ENCODE results near the gene MED13L.

Gene MED13L

GRCh38 chr12:116210762-116211161, 66.7 kb downstream of the MED13L start:
- no peak for DNase-seq (ENCODE audit: low read depth in 2 of 2)

GRCh38 chr12:116210131-116210530, 67.4 kb downstream of the MED13L start:
- DNase-seq (ENCODE audit: low read depth in 2 of 2), result no peak

- no peak for DNase-seq (ENCODE audit: low read depth in 2 of 2)
Observed at GRCh38 chr12:116209503-116209902, 68.0 kb downstream of the MED13L start.

- no peak for DNase-seq (ENCODE audit: low read depth in 2 of 2)
Observed at GRCh38 chr12:116207274-116207673, 70.2 kb downstream of the MED13L start.

- DNase-seq (ENCODE audit: low read depth in 2 of 2), result no peak
Observed at GRCh38 chr12:116206828-116207227, 70.7 kb downstream of the MED13L start.

GRCh38 chr12:116204785-116205184, 72.7 kb downstream of the MED13L start:
- no peak for DNase-seq (ENCODE audit: low read depth in 2 of 2)

GRCh38 chr12:116204169-116204568, 73.3 kb downstream of the MED13L start:
- DNase-seq (ENCODE audit: low read depth in 2 of 2), result no peak

- DNase-seq (ENCODE audit: low read depth in 2 of 2), result no peak
Observed at GRCh38 chr12:116202940-116203339, 74.6 kb downstream of the MED13L start.

GRCh38 chr12:116202433-116202832, 75.1 kb downstream of the MED13L start:
- DNase-seq (ENCODE audit: low read depth in 2 of 2), result no peak

- DNase-seq (ENCODE audit: low read depth in 2 of 2), result no peak
Observed at GRCh38 chr12:116201908-116202307, 75.6 kb downstream of the MED13L start.

- DNase-seq (ENCODE audit: low read depth in 2 of 2), result no peak
Observed at GRCh38 chr12:116201359-116201758, 76.1 kb downstream of the MED13L start.

- DNase-seq (ENCODE audit: low read depth in 2 of 2), result no peak
Observed at GRCh38 chr12:116200812-116201211, 76.7 kb downstream of the MED13L start.

GRCh38 chr12:116199160-116199706, 78.3 kb downstream of the MED13L start:
- no peak for DNase-seq (ENCODE audit: low read depth in 2 of 2)

GRCh38 chr12:116196752-116197718, 80.5 kb downstream of the MED13L start:
- no peak for DNase-seq (ENCODE audit: low read depth in 2 of 2)

GRCh38 chr12:116196226-116196625, 81.3 kb downstream of the MED13L start:
- no peak for DNase-seq (ENCODE audit: low read depth in 2 of 2)

- peak; percentile 28 to 35 for DNase-seq (ENCODE audit: low read depth in 2 of 2)
Observed at GRCh38 chr12:116194935-116195431, 82.5 kb downstream of the MED13L start.

GRCh38 chr12:116189692-116190091, 87.8 kb downstream of the MED13L start:
- DNase-seq (ENCODE audit: low read depth in 2 of 2), result no peak

GRCh38 chr12:116188581-116188980, 88.9 kb downstream of the MED13L start:
- no peak for DNase-seq (ENCODE audit: low read depth in 2 of 2)

- no peak for DNase-seq (ENCODE audit: low read depth in 2 of 2)
Observed at GRCh38 chr12:116187151-116187511, 90.4 kb downstream of the MED13L start.

GRCh38 chr12:116186482-116187150, 90.9 kb downstream of the MED13L start:
- no peak for DNase-seq (ENCODE audit: low read depth in 2 of 2)

- no peak for DNase-seq (ENCODE audit: low read depth in 2 of 2)
Observed at GRCh38 chr12:116184763-116185162, 92.7 kb downstream of the MED13L start.

- DNase-seq (ENCODE audit: low read depth in 2 of 2), result no peak
Observed at GRCh38 chr12:116183741-116184141, 93.8 kb downstream of the MED13L start.

Data from activated CD8-positive, alpha-beta memory T cell treated with anti-CD3 and anti-CD28 coated beads for 4 hours (primary cell).